Liver (tissue), 9 donors: Measurements from ENCODE around the gene NPIPB2. TPM values are rescaled to one million over a fixed set of nuclear protein-coding genes. Genes with fewer than 3 reads are reported as not detected.
"Not testable (repeated sequence)": the region's sequence is repeated elsewhere in the genome, so short reads cannot be mapped to it uniquely, and the experiment has no call there.

Experiments used
- DNase-seq: peaks from one replicate; pipeline ENCODE4 v3.0.0-alpha.2; 2017; ENCODE audit warnings: low spot score
- H3K27ac ChIP-seq, 2 donors: one replicate each; pipeline ENCODE4 v1.7.0; 2013; ENCODE audit warnings: inconsistent platforms in 2 of 2, low read length in 2 of 2, control low read depth in 1 of 2, low read depth in 1 of 2, mild to moderate bottlenecking in 1 of 2
- H3K27me3 ChIP-seq, 4 donors: one replicate each; pipeline versions ENCODE4 v1.6.1 to v1.7.0; 2013; ENCODE audit warnings: low read length in 3 of 4, inconsistent platforms in 1 of 4, mild to moderate bottlenecking in 1 of 4, moderate library complexity in 1 of 4; ENCODE audit not compliant: control insufficient read depth in 4 of 4, insufficient read depth in 4 of 4
- H3K36me3 ChIP-seq, 4 donors: one replicate each; pipeline versions ENCODE4 v1.6.1 to v1.7.0; 2013; ENCODE audit warnings: low read length in 3 of 4, mild to moderate bottlenecking in 3 of 4, low read depth in 1 of 4, moderate library complexity in 1 of 4; ENCODE audit not compliant: control insufficient read depth in 4 of 4, insufficient read depth in 3 of 4
- H3K4me1 ChIP-seq, 4 donors: one replicate each; pipeline versions ENCODE4 v1.6.1 to v1.7.0; 2013; ENCODE audit warnings: low read length in 3 of 4, mild to moderate bottlenecking in 3 of 4, moderate library complexity in 1 of 4; ENCODE audit not compliant: control insufficient read depth in 4 of 4, insufficient read depth in 4 of 4
- H3K4me3 ChIP-seq, 3 donors: one replicate each; pipeline versions ENCODE4 v1.6.1 to v1.7.0; 2013; ENCODE audit warnings: low read length in 3 of 3, control low read depth in 1 of 3, low read depth in 1 of 3, mild to moderate bottlenecking in 1 of 3
- H3K9ac ChIP-seq, 2 donors: one replicate each; pipeline ENCODE4 v1.7.0; 2013; ENCODE audit warnings: low read length in 2 of 2, mild to moderate bottlenecking in 2 of 2, moderate library complexity in 2 of 2, control low read depth in 1 of 2, low read depth in 1 of 2
- H3K9me3 ChIP-seq, 4 donors: one replicate each; pipeline versions ENCODE4 v1.6.1 to v1.7.0; 2013; ENCODE audit warnings: low read length in 3 of 4; ENCODE audit not compliant: control insufficient read depth in 4 of 4
- EGR1 ChIP-seq, 2 donors: IDR thresholded peaks; 2 replicates each; pipeline ENCODE4 v1.6.1; 2016 to 2018; ENCODE audit warnings: antibody characterized with exemption in 2 of 2, low read depth in 2 of 2
- FOXA1 ChIP-seq: IDR thresholded peaks from 2 replicates; pipeline ENCODE4 v1.6.1; 2016; ENCODE audit warnings: antibody characterized with exemption
- FOXA2 ChIP-seq: IDR thresholded peaks from 2 replicates; pipeline ENCODE4 v1.6.1; 2016; ENCODE audit warnings: antibody characterized with exemption
- GABPA ChIP-seq, 2 donors: IDR thresholded peaks in 1 of 2; conservative IDR thresholded peaks in 1 of 2; 2 replicates each; pipeline ENCODE4 v1.6.1; 2016; ENCODE audit warnings: antibody characterized with exemption in 2 of 2, mild to moderate bottlenecking in 1 of 2, moderate library complexity in 1 of 2
- HNF4A ChIP-seq, 2 donors: conservative IDR thresholded peaks; 2 replicates each; pipeline ENCODE4 v1.6.1; 2016; ENCODE audit warnings: antibody characterized with exemption in 2 of 2, mild to moderate bottlenecking in 2 of 2
- HNF4G ChIP-seq: IDR thresholded peaks from 2 replicates; pipeline ENCODE4 v1.6.1; 2016; ENCODE audit warnings: antibody characterized with exemption
- JUND ChIP-seq, 2 donors: IDR thresholded peaks; 2 replicates each; pipeline ENCODE4 v1.6.1; 2016; ENCODE audit warnings: antibody characterized with exemption in 2 of 2
- NR2F2 ChIP-seq: IDR thresholded peaks from 2 replicates; pipeline ENCODE4 v1.6.1; 2016; ENCODE audit warnings: antibody characterized with exemption
- RAD21 ChIP-seq, 2 donors: IDR thresholded peaks; 2 replicates each; pipeline ENCODE4 v1.6.1; 2016; ENCODE audit warnings: antibody characterized with exemption in 2 of 2, mild to moderate bottlenecking in 2 of 2
- RXRA ChIP-seq, 2 donors: IDR thresholded peaks; 2 replicates each; pipeline ENCODE4 v1.6.1; 2017 to 2018; ENCODE audit warnings: antibody characterized with exemption in 2 of 2, mild to moderate bottlenecking in 1 of 2
- SP1 ChIP-seq: IDR thresholded peaks from 2 replicates; pipeline ENCODE4 v1.6.1; 2018; ENCODE audit warnings: antibody characterized with exemption, mild to moderate bottlenecking
- TAF1 ChIP-seq: conservative IDR thresholded peaks from 2 replicates; pipeline ENCODE4 v1.6.1; 2016; ENCODE audit warnings: antibody characterized with exemption, mild to moderate bottlenecking
- WGBS: extraction: QIAGEN DNeasy Blood & Tissue Kit; methylation state at CpG from one replicate; pipeline ENCODE4 v1.1.7; 2013; 5-methylcytosine and 5-hydroxymethylcytosine counted together
- polyA plus RNA-seq, 2 donors: library from polyadenylated mRNA; stranded (reverse) in 1 of 2; unstranded in 1 of 2; fragments of 200-250 nt in 1 of 2; fragments of >200 nt in 1 of 2; fragmentation: Nextera tagmentation in 1 of 2; extraction: Ambion mirVana in 1 of 2; gene quantifications; one replicate each; pipeline versions ENCODE4 v1.2.1 to v1.2.3, GENCODE V29; 2013 to 2015
- total RNA-seq, 2 donors: library from RNA; depleted of rRNA; stranded (reverse); fragments of >200 nt; gene quantifications; one replicate each; pipeline ENCODE4 v1.2.3, GENCODE V29; 2014
- TF ChIP-seq, protein P1 (sequence below): fragments of 150-350 bp; IDR thresholded peaks from 2 replicates; pipeline ENCODE4 v1.5.1; 2017; ENCODE audit warnings: improper control_type of control experiment, low read depth, low read length; ENCODE audit not compliant: missing input control
- TF ChIP-seq, protein P2 (sequence below): IDR thresholded peaks from 2 replicates; pipeline ENCODE4 v1.6.1; 2016; ENCODE audit warnings: antibody characterized with exemption
- TF ChIP-seq, protein P3 (sequence below): IDR thresholded peaks from 2 replicates; pipeline ENCODE4 v1.6.1; 2016; ENCODE audit warnings: antibody characterized with exemption
- TF ChIP-seq, protein P4 (sequence below): IDR thresholded peaks from 2 replicates; pipeline ENCODE4 v1.6.1; 2016; ENCODE audit warnings: antibody characterized with exemption
- donor health status: healthy.
- donor health status: healthy.
- donor health status: healthy.
- donor health status: healthy.
- donor health status: healthy.

NPIPB2 gene
- total and polyA plus RNA-seq, 4 donors, result 0.75 to 4.9 (median 3.3) TPM

DNA sequence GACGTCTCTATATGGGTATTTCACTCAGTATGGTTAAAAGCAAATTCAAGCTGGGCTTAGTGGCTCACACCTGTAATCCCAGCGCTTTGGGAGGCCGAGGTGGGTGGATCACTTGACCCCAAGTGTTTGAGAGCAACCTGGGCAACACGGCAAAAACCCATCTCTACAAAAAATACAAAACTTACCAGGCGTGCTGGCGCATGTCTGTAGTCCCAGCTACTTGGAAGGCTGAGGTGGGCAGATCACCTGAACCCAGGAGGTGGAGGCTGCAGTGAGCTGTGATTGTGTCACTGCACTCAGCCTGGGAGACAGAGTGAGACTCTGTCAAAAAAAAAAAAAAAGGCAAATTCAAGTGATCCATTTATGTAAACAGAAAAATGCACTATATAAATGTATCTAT, 21.9 kb upstream of the NPIPB2 start:
- Histone ChIP-seq H3K27ac (no peak overlapping the region), H3K9me3 (no peaks in the 10 kb centered on the region), H3K4me1 (peaks cover 0 to 3% (median under 1%) of the 10 kb centered on the region in 4 donors), H3K36me3 (no peaks in the 10 kb centered on the region), H3K4me3 (no peak overlapping the region), H3K27me3 (no peaks in the 10 kb centered on the region), H3K9ac (no peak overlapping the region)
- no peak for DNase-seq
- TF ChIP-seq, protein P1, sequence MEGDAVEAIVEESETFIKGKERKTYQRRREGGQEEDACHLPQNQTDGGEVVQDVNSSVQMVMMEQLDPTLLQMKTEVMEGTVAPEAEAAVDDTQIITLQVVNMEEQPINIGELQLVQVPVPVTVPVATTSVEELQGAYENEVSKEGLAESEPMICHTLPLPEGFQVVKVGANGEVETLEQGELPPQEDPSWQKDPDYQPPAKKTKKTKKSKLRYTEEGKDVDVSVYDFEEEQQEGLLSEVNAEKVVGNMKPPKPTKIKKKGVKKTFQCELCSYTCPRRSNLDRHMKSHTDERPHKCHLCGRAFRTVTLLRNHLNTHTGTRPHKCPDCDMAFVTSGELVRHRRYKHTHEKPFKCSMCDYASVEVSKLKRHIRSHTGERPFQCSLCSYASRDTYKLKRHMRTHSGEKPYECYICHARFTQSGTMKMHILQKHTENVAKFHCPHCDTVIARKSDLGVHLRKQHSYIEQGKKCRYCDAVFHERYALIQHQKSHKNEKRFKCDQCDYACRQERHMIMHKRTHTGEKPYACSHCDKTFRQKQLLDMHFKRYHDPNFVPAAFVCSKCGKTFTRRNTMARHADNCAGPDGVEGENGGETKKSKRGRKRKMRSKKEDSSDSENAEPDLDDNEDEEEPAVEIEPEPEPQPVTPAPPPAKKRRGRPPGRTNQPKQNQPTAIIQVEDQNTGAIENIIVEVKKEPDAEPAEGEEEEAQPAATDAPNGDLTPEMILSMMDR, result no peak
- TF ChIP-seq, protein P2, sequence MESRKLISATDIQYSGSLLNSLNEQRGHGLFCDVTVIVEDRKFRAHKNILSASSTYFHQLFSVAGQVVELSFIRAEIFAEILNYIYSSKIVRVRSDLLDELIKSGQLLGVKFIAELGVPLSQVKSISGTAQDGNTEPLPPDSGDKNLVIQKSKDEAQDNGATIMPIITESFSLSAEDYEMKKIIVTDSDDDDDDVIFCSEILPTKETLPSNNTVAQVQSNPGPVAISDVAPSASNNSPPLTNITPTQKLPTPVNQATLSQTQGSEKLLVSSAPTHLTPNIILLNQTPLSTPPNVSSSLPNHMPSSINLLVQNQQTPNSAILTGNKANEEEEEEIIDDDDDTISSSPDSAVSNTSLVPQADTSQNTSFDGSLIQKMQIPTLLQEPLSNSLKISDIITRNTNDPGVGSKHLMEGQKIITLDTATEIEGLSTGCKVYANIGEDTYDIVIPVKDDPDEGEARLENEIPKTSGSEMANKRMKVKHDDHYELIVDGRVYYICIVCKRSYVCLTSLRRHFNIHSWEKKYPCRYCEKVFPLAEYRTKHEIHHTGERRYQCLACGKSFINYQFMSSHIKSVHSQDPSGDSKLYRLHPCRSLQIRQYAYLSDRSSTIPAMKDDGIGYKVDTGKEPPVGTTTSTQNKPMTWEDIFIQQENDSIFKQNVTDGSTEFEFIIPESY, result no peak
- no peak for TF ChIP-seq FOXA2
- TF ChIP-seq HNF4G, result no peak
- WGBS, result 93% methylated on average over 6 of the region's 6 CpGs

DNA sequence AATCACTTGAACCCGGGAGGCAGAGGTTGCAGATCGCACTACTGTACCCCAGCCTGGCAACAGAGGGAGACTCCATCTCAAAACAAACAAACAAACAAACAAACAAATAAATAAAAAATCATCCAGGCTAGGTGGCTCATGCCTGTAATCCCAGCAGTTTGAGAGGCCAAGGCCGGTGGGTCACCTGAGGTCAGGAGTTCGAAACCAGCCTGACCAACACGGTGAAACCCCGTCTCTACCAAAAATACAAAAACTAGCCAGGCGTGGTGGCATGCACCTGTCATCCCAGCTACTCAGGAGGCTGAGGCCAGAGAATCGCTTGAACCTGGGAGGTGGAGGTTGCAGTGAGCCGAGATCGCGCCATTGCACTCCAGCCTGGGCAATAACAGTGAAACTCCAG, 21.1 kb upstream of the NPIPB2 start:
- H3K9ac ChIP-seq, H3K4me1 ChIP-seq, H3K36me3 ChIP-seq, H3K27me3 ChIP-seq, H3K27ac ChIP-seq, H3K9me3 ChIP-seq, DNase-seq, H3K4me3 ChIP-seq: not testable (repeated sequence)
- WGBS, result 94% methylated on average over 11 of the region's 11 CpGs

DNA sequence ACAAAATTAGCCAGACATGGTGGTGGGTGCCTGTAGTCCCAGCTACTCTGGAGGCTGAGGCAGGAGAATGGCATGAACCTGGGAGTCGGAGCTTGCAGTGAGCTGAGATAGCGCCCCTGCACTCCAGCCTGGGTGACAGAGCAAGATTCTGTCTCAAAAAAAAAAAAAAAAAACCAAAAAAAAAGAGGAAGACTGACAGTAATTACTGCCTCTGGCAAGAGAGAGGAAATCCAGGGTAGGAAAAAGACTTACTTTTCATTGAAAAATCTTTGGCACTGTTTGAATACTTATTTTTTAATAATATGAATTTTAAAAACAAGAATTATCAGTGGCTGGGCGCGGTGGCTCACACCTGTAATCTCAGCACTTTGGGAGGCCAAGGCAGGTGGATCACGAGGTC, 20.6 kb upstream of the NPIPB2 start:
- 92% methylated on average over 5 of the region's 5 CpGs for WGBS
- not testable (repeated sequence) for DNase-seq, H3K27me3 ChIP-seq, H3K4me1 ChIP-seq, H3K27ac ChIP-seq, H3K9me3 ChIP-seq, H3K9ac ChIP-seq, H3K36me3 ChIP-seq, H3K4me3 ChIP-seq

DNA sequence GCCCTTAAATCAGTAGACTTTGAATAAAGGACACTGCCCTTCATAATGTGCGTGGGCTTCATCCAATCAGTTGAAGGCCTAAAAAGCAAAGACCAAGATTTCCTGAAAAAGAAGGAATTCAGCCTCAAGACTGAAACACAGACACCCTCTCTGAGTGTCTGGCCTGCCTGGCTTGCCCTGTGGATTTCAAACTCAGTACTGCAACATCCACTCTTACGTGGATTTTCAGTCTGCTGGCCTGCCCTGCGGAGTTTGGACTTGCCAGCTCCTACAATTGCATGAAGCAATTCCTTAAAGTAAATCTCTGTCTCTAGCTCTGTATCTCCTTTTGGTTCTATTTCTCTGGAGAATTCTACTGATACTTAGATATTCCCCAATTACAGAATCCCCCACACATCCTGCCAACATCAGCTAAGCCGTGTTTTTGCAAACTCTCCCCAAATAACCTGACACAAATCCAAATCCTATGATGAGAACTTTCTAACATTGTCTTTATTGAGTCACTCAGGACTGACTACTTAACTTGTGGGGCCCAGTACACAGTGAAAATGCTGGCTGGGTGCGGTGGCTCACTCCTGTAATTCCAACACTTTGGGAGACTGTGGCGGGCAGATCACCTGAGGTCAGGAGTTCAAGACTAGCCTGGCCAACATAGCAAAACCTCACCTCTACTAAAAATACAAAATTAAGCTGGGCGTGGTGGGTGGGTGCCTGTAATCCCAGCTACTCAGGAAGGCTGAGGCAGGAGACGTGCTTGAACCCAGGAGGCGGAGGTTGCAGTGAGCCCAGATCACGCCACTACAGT, 15.9 kb upstream of the NPIPB2 start:
- 95% methylated on average over 10 of the region's 10 CpGs for WGBS
- Histone ChIP-seq H3K27ac (no peak overlapping the region), H3K27me3 (no peaks in the 10 kb centered on the region), H3K36me3 (no peaks in the 10 kb centered on the region), H3K4me1 (peaks cover 0 to 3% (median under 1%) of the 10 kb centered on the region in 4 donors), H3K4me3 (no peak overlapping the region), H3K9me3 (no peaks in the 10 kb centered on the region), H3K9ac (no peak overlapping the region)
- no peak for DNase-seq
- no peak for TF ChIP-seq FOXA2
- TF ChIP-seq, protein P3, sequence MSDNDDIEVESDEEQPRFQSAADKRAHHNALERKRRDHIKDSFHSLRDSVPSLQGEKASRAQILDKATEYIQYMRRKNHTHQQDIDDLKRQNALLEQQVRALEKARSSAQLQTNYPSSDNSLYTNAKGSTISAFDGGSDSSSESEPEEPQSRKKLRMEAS, result no peak
- TF ChIP-seq TAF1, result no peak
- no peak for TF ChIP-seq SP1
- TF ChIP-seq NR2F2, result no peak
- TF ChIP-seq HNF4A (conservative IDR thresholded peaks at IDR 0.05), result no peak
- no peak for TF ChIP-seq EGR1 (IDR thresholded peaks at IDR 0.05; ENCODE audit: low read depth in 2 of 2)
- TF ChIP-seq RXRA (IDR thresholded peaks at IDR 0.05), result no peak
- TF ChIP-seq FOXA1, result no peak
- no peak for TF ChIP-seq JUND (IDR thresholded peaks at IDR 0.05)
- no peak for TF ChIP-seq GABPA (IDR thresholded peaks at IDR 0.05 in 1 of 2, conservative IDR thresholded peaks at IDR 0.05 in 1 of 2)
- no peak for TF ChIP-seq HNF4G
- TF ChIP-seq, protein P4, sequence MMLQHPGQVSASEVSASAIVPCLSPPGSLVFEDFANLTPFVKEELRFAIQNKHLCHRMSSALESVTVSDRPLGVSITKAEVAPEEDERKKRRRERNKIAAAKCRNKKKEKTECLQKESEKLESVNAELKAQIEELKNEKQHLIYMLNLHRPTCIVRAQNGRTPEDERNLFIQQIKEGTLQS, result no peak
- TF ChIP-seq, protein P1, result no peak
- TF ChIP-seq RAD21 (IDR thresholded peaks at IDR 0.05), result no peak
